Glutamatergic neuron (in vitro differentiated cells): ENCODE measurements around the gene MINDY4. TPM values are rescaled to one million over a fixed set of nuclear protein-coding genes. Genes with fewer than 3 reads are reported as not detected.

Experiments used
- DNase-seq: peaks from one replicate; pipeline ENCODE4 v3.0.0; 2022
- H3K27ac Mint-ChIP-seq: one replicate; pipeline ENCODE4 v1.8.0; 2020; ENCODE audit warnings: mild to moderate bottlenecking, mixed read lengths, inconsistent platforms; ENCODE audit not compliant: unreplicated experiment
- H3K27me3 Mint-ChIP-seq: one replicate; pipeline ENCODE4 v1.8.0; 2020; ENCODE audit warnings: mild to moderate bottlenecking, moderate library complexity, mixed read lengths, inconsistent platforms; ENCODE audit not compliant: unreplicated experiment
- H3K36me3 Mint-ChIP-seq: one replicate; pipeline ENCODE4 v1.8.0; 2020; ENCODE audit warnings: mild to moderate bottlenecking, mixed read lengths, inconsistent platforms; ENCODE audit not compliant: unreplicated experiment
- H3K4me1 Mint-ChIP-seq: one replicate; pipeline ENCODE4 v1.8.0; 2020; ENCODE audit warnings: mild to moderate bottlenecking, low read depth, mixed read lengths, inconsistent platforms; ENCODE audit not compliant: unreplicated experiment
- H3K4me3 Mint-ChIP-seq: one replicate; pipeline ENCODE4 v1.8.0; 2020; ENCODE audit warnings: mild to moderate bottlenecking, mixed read lengths, inconsistent platforms; ENCODE audit not compliant: unreplicated experiment
- H3K9me3 Mint-ChIP-seq: one replicate; pipeline ENCODE4 v1.8.0; 2020; ENCODE audit warnings: mild to moderate bottlenecking, moderate library complexity, mixed read lengths, inconsistent platforms; ENCODE audit not compliant: unreplicated experiment
- CTCF ChIP-seq: fragments of 200-600 bp; sonication (generic); IDR thresholded peaks from one replicate; pipeline ENCODE4 v1.5.0; 2021; ENCODE audit not compliant: partially characterized antibody, unreplicated experiment
- total RNA-seq: library from RNA; stranded (reverse); fragmentation: NEBNext Ultra II Directional; extraction: Animal tissue kit (Norgen Biotek cat#: 25700); gene quantifications from one replicate; pipeline ENCODE4 v1.2.1, GENCODE V29; 2021; ENCODE audit not compliant: unreplicated experiment

The MINDY4 gene
- total RNA-seq, 1 donor from 2014 or later, result 2.3 TPM

- no peak overlapping the region for H3K4me3 Mint-ChIP-seq
- peaks cover 3% of the 10 kb centered on the region for H3K27me3 Mint-ChIP-seq
- peaks cover 10% of the 10 kb centered on the region for H3K9me3 Mint-ChIP-seq
- DNase-seq, result no peak
- TF ChIP-seq CTCF, result no peak
- H3K4me1 Mint-ChIP-seq, result peaks cover 2% of the 10 kb centered on the region
- H3K36me3 Mint-ChIP-seq, result peaks cover 5% of the 10 kb centered on the region
- no peak overlapping the region for H3K27ac Mint-ChIP-seq
Observed at GRCh38 chr7:30877015-30877769, 106.0 kb downstream of the MINDY4 start.

- Mint-ChIP-seq H3K9me3 (peaks cover 10% of the 10 kb centered on the region), H3K27me3 (peaks cover 3% of the 10 kb centered on the region), H3K4me1 (peaks cover 2% of the 10 kb centered on the region), H3K27ac (no peak overlapping the region), H3K36me3 (peaks cover 5% of the 10 kb centered on the region), H3K4me3 (no peak overlapping the region)
- TF ChIP-seq CTCF, result no peak
- no peak for DNase-seq
Observed at GRCh38 chr7:30877993-30878392, 106.8 kb downstream of the MINDY4 start.

- DNase-seq, result no peak
Observed at GRCh38 chr7:30879139-30880124, 108.2 kb downstream of the MINDY4 start.

GRCh38 chr7:30880125-30880720 is 109.0 kb downstream of the MINDY4 start:
- Mint-ChIP-seq H3K27ac (no peak overlapping the region), H3K4me3 (no peak overlapping the region)

More at GRCh38 chr7:30879139-30880124, 108.2 kb downstream of the MINDY4 start:
- no peaks in the 10 kb centered on the region for H3K4me1 Mint-ChIP-seq
- TF ChIP-seq CTCF, result no peak
- no peak overlapping the region for H3K27ac Mint-ChIP-seq
- H3K27me3 Mint-ChIP-seq, result peaks cover 3% of the 10 kb centered on the region
- H3K36me3 Mint-ChIP-seq, result peaks cover 5% of the 10 kb centered on the region
- peaks cover 11% of the 10 kb centered on the region for H3K9me3 Mint-ChIP-seq
- no peak overlapping the region for H3K4me3 Mint-ChIP-seq

More at GRCh38 chr7:30880125-30880720, 109.0 kb downstream of the MINDY4 start:
- DNase-seq, result no peak
- TF ChIP-seq CTCF, result no peak
- H3K27me3 Mint-ChIP-seq, result peaks cover 2% of the 10 kb centered on the region
- H3K4me1 Mint-ChIP-seq, result no peaks in the 10 kb centered on the region
- peaks cover 12% of the 10 kb centered on the region for H3K9me3 Mint-ChIP-seq
- peaks cover 3% of the 10 kb centered on the region for H3K36me3 Mint-ChIP-seq
